A673 (cell line): Measurements from ENCODE around the gene USP20. TPM values are rescaled to one million over a fixed set of nuclear protein-coding genes. Genes with fewer than 3 reads are reported as not detected.
A peak's percentile ranks its signal among the peaks of the same experiment; 100 is the strongest.

Experiments
- Bru-seq: library from RNA; stranded (reverse); fragments of 400-500 nt; gene quantifications from one replicate; lab custom pipeline; 2021; lab: Mats Ljungman, UMichigan
- BruChase-seq, 2 experiments: library from RNA; stranded (reverse); fragments of 400-500 nt; gene quantifications; one replicate each; lab custom pipeline; 2021; lab: Mats Ljungman, UMichigan
- BruUV-seq: library from RNA; stranded (reverse); fragments of 400-500 nt; replicated peaks from 2 replicates; lab custom pipeline; 2021; lab: Mats Ljungman, UMichigan
- CTCF ChIA-PET: fragments of 300-600 bp; sonication (Branson Sonifier 250); formaldehyde crosslinking; loops from one replicate; lab custom pipeline; 2022; ENCODE audit warnings: antibody characterized with exemption; lab: Charles Lee
- POLR2A ChIA-PET: fragments of 300-600 bp; sonication (Branson Sonifier 250); formaldehyde crosslinking; loops from one replicate; lab custom pipeline; 2022; ENCODE audit warnings: antibody characterized with exemption; ENCODE audit not compliant: low non-redundant PET; lab: Charles Lee
- DNase-seq: peaks from one replicate; pipeline ENCODE4 v3.0.0-alpha.2; 2015; ENCODE audit warnings: low spot score
- H3K27ac ChIP-seq: fragments of 200-600 bp; sonication (generic); 2 replicates; pipeline ENCODE4 v1.5.1; 2016; ENCODE audit warnings: mixed run types, low read depth, mild to moderate bottlenecking, mixed read lengths, antibody characterized with exemption, low read length; ENCODE audit not compliant: poor library complexity, severe bottlenecking
- H3K27me3 ChIP-seq: fragments of 200-600 bp; sonication (generic); replicated peaks from 2 replicates; pipeline ENCODE4 v1.6.1; 2017; ENCODE audit warnings: mixed run types, low read depth, mild to moderate bottlenecking, mixed read lengths, antibody characterized with exemption, low read length; ENCODE audit not compliant: insufficient read depth, poor library complexity
- H3K36me3 ChIP-seq: fragments of 200-600 bp; sonication (generic); 2 replicates; pipeline ENCODE4 v1.6.1; 2016; ENCODE audit warnings: mixed run types, mild to moderate bottlenecking, mixed read lengths, antibody characterized with exemption, low read length; ENCODE audit not compliant: insufficient read depth, poor library complexity, severe bottlenecking
- H3K4me1 ChIP-seq: fragments of 200-600 bp; sonication (generic); 2 replicates; pipeline ENCODE4 v1.6.1; 2017; ENCODE audit warnings: mixed run types, mild to moderate bottlenecking, mixed read lengths, antibody characterized with exemption, low read length; ENCODE audit not compliant: insufficient read depth, poor library complexity, severe bottlenecking
- H3K4me3 ChIP-seq: fragments of 200-600 bp; sonication (generic); 2 replicates; pipeline ENCODE4 v1.5.1; 2016; ENCODE audit warnings: low read depth, mixed run types, mild to moderate bottlenecking, mixed read lengths, low read length; ENCODE audit not compliant: poor library complexity, severe bottlenecking
- H3K9me3 ChIP-seq: fragments of 200-600 bp; sonication (generic); 2 replicates; pipeline ENCODE4 v1.6.1; 2016; ENCODE audit warnings: mixed run types, low read depth, mild to moderate bottlenecking, mixed read lengths, antibody characterized with exemption, low read length; ENCODE audit not compliant: poor library complexity, severe bottlenecking
- EZH2 ChIP-seq: fragments of 200-600 bp; sonication (generic); IDR thresholded peaks from 2 replicates; pipeline ENCODE4 v1.6.1; 2017; ENCODE audit warnings: borderline replicate concordance, low read depth, mild to moderate bottlenecking, mixed read lengths, antibody characterized with exemption, low read length; ENCODE audit not compliant: poor library complexity, severe bottlenecking
- intact Hi-C: fragments of 100-400 bp; cut with micrococcal nuclease; formaldehyde crosslinking; loops from one replicate; pipeline ENCODE4 v1.10.0; 2022; ENCODE audit not compliant: unreplicated experiment
- long read RNA-seq: library from polyadenylated mRNA; stranded (forward); transcript quantifications from one replicate; pipeline ENCODE4 v2.0.0, GENCODE V29; 2022
- total RNA-seq: library from RNA; stranded (reverse); gene quantifications from 2 replicates; pipeline ENCODE4 v1.2.3, GENCODE V29; 2021
- TF ChIP-seq, protein P1 (sequence below): fragments of 300-800, 200-600 bp; sonication (generic); conservative IDR thresholded peaks from 2 replicates; pipeline ENCODE4 v1.5.1; 2017; ENCODE audit warnings: low read depth, mild to moderate bottlenecking, antibody characterized with exemption, low read length, moderate library complexity, mixed read lengths

USP20 gene
- total RNA-seq (17.1 and 21.0 TPM in 2 replicates), Bru-seq, nascent RNA (percentile 55 among the genes with signal in this experiment), BruChase-seq, experiment 1, labeled RNA remaining after a 2-hour chase (percentile 56 among the genes with signal in this experiment), BruChase-seq, experiment 2, labeled RNA remaining after a 6-hour chase (percentile 63 among the genes with signal in this experiment)
- long read RNA-seq, full-length matches to known transcripts: 12 of 30 reads
- long read RNA-seq, partial matches to known transcripts: 8 of 30 reads
- long read RNA-seq, other reads (novel, unspliced or antisense): 10 of 30 reads

DNA sequence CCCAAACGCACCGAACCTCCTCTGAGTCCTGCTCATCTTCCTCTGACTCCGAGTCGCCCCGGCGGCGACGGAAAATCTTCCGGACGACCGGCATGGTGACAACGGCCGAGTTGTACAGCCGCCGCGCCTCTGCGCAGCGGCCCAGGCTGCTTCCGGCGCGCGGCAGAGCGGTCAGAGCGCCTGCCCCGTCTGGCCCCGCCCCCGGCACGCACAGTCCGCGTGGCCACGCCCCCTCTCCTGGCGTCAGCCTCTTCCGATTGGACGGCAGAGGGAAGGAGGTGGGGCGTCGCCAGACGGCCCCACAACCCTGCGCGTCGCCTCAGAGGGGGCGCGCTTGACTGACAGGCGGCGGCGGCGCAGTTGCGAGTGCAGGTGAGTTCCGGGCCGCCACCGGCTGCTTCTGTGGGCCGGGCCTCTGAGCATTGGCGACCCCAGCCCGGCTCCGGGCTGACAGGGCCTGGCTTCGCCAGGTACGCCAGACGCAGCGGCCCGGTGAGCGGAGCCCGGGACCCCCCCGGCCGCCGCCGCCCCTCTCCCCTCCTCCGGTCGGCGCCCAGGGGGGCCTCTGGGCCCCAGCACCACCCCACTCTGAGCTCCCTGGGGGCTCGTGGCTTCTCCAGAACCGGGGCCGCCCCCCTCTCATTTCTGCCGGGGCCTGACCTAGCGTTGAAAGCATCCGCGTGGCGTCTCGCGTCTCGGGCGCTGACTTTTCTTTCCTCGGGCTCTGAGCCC is at the start of gene USP20, which contains the start of gene C9orf78:
Gene USP20, plus strand, starts transcription at position 331 of the 732 bp plus-strand sequence. CDS start 17,098 bp downstream, outside the sequence.
Gene C9orf78, minus strand, starts transcription at position 148 of the 732 bp plus-strand sequence. Its CDS starts 54 bp downstream, at position 94.
- H3K4me1 ChIP-seq: peaks cover 9% of the 10 kb centered on the region
- CTCF ChIA-PET: no interaction called here
- H3K27ac ChIP-seq: peak within 1 kb of the TSS; percentile 75
- peak; percentile 98 for DNase-seq
- BruUV-seq: no TSS peak
- TF ChIP-seq, protein P1, sequence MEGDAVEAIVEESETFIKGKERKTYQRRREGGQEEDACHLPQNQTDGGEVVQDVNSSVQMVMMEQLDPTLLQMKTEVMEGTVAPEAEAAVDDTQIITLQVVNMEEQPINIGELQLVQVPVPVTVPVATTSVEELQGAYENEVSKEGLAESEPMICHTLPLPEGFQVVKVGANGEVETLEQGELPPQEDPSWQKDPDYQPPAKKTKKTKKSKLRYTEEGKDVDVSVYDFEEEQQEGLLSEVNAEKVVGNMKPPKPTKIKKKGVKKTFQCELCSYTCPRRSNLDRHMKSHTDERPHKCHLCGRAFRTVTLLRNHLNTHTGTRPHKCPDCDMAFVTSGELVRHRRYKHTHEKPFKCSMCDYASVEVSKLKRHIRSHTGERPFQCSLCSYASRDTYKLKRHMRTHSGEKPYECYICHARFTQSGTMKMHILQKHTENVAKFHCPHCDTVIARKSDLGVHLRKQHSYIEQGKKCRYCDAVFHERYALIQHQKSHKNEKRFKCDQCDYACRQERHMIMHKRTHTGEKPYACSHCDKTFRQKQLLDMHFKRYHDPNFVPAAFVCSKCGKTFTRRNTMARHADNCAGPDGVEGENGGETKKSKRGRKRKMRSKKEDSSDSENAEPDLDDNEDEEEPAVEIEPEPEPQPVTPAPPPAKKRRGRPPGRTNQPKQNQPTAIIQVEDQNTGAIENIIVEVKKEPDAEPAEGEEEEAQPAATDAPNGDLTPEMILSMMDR: no peak
- no peak for TF ChIP-seq EZH2
- POLR2A ChIA-PET: no interaction called here
- H3K27me3 ChIP-seq: no peaks in the 10 kb centered on the region
- intact Hi-C loops: no loop called here
- H3K36me3 ChIP-seq: peaks cover 22% of the 10 kb centered on the region
- H3K9me3 ChIP-seq: no peaks in the 10 kb centered on the region
- H3K4me3 ChIP-seq: peak within 1 kb of the TSS; percentile 70

DNA sequence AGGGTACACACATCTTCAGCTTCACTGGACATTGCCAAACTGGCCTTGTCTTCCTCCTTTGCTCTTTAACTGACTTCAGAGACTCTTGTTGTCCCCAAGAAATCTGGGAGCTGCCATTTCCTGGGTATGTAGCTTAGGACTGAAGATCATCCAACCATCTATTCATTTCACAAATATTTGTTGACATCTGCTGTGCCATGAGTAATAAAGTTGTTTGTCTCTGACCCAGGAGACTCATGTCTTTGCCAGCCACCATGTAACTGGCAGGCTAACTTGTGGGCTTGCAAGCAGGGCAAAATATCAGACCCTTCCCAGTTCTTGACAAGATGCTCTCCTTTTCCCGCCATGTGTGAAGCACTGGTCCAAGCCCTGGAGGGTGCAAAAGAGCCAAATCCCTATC is 49.4 kb upstream of the USP20 start:
- no TSS peak for BruUV-seq
- intact Hi-C loops: loop anchor here (5.0 kb wide), 1 partner anchor 649 kb away; no protein-coding TSS in a partner anchor
- Histone ChIP-seq H3K4me1 (no peaks in the 10 kb centered on the region), H3K27me3 (peaks cover 8% of the 10 kb centered on the region), H3K4me3 (no peak overlapping the region), H3K9me3 (no peaks in the 10 kb centered on the region), H3K27ac (no peak overlapping the region), H3K36me3 (no peaks in the 10 kb centered on the region)
- POLR2A ChIA-PET: no interaction called here
- CTCF ChIA-PET: interaction anchor here (0.5 to 1.5 kb wide), 2 partner anchors 59 to 129 kb away, joined by 3 to 9 read pairs; no protein-coding TSS in a partner anchor
- TF ChIP-seq, protein P1: no peak
- no peak for TF ChIP-seq EZH2
- DNase-seq: no peak

DNA sequence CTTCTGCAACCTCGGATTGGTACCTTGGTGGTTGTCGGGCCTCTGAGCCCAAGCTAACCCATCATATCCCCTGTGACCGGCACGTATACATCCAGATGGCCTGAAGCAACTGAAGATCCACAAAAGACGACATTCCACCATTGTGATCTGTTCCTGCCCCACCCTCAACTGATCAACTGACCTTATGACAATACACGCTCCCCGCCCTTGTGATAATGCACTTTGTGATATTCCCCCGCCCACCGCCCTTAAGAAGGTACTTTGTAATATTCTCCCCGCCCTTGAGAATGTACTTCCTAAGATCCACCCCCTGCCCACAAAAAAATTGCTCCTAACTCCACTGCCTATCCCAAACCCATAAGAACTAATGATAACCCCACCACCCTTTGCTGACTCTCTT is 48.8 kb upstream of the USP20 start:
- Histone ChIP-seq H3K27ac (no peak overlapping the region), H3K4me3 (no peak overlapping the region), H3K4me1 (no peaks in the 10 kb centered on the region), H3K9me3 (no peaks in the 10 kb centered on the region), H3K36me3 (no peaks in the 10 kb centered on the region), H3K27me3 (peaks cover 8% of the 10 kb centered on the region)
- intact Hi-C loops: loop anchor here (5.0 kb wide), 1 partner anchor 649 kb away; no protein-coding TSS in a partner anchor
- no TSS peak for BruUV-seq
- no peak for DNase-seq
- CTCF ChIA-PET: interaction anchor here (0.5 to 1.5 kb wide), 2 partner anchors 60 to 129 kb away, joined by 3 to 9 read pairs; no protein-coding TSS in a partner anchor
- POLR2A ChIA-PET: no interaction called here
- no peak for TF ChIP-seq EZH2
- TF ChIP-seq, protein P1: no peak
